ENCODE data around the gene FFAR3.

FFAR3 gene

DNA sequence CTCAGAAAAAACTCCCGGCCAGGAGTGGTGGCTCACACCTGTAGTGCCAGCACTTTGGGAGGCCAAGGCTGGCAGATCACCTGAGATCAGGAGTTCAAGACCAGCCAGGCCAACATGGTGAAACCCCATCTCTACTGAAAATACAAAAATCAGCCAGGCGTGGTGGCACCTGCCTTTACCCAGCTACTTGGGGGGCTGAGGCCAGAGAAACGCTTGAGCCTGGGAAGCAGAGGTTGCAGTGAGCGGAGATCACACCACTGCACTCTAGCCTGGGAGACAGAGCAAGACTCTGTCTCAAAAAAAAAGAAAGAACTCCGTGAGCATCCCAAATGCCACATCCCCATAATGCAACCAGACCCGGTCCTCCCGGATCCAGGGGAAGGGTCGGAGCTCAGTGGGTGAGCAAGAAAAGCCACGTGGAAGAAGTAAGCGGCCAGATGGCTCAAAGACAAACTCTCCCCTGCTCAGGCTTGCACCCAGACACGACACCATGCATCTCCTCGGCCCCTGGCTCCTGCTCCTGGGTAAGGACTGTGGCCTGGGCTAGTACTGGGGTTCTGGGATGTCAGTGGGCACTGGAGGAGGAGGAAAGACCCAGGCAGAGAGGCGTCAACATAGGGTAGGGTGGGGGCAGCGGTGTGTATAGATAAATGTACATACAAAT, 26.6 kb upstream of the FFAR3 start:
- DNase-seq = no peak

DNA sequence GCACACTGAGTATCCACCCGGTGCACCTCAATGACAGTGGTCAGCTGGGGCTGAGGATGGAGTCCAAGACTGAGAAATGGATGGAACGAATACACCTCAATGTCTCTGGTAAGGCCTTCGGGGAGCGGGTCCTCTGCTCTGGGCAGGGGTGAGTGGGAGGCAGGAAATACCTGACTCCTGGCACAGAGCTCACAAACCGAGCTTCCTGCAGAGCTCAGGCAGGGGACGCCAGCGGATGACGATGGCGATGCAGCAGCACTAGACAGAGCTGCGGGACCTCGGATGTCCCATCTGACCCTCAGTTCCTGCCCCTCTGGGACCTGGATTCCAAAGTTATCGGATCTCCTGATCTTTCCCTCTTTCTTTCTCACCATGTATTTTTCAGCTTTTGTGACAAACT, 25.4 kb upstream of the FFAR3 start:
- no peak for DNase-seq

DNA sequence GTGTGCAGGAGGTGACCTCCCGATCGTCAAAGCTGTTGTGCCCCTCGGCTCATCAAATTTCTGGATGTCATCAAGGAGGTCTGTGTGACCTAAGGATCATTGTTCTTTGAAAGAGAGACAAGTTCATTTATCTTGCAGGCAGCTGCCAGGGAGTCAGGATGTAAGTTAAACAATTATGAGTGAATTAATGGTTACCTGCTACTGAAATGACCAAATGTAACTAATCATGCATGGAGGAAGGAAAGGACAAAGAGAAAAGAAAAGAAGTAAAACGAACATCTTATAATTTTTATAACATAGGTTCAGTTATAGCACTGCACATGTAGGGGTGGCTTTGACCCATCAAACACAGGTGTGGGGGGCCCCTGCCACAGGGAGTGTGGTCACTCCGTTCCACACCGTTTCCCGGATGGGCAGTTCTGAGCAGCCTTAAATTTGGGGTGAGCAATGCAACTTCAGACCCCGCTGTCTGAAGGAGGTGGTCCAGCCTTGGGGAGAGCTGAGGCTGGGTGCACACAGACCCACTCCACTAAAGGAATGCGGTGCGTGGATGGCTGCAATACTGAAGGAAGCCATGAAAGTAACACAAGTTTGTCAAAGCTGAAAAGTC, 24.0 kb upstream of the FFAR3 start:
- DNase-seq = no peak

DNA sequence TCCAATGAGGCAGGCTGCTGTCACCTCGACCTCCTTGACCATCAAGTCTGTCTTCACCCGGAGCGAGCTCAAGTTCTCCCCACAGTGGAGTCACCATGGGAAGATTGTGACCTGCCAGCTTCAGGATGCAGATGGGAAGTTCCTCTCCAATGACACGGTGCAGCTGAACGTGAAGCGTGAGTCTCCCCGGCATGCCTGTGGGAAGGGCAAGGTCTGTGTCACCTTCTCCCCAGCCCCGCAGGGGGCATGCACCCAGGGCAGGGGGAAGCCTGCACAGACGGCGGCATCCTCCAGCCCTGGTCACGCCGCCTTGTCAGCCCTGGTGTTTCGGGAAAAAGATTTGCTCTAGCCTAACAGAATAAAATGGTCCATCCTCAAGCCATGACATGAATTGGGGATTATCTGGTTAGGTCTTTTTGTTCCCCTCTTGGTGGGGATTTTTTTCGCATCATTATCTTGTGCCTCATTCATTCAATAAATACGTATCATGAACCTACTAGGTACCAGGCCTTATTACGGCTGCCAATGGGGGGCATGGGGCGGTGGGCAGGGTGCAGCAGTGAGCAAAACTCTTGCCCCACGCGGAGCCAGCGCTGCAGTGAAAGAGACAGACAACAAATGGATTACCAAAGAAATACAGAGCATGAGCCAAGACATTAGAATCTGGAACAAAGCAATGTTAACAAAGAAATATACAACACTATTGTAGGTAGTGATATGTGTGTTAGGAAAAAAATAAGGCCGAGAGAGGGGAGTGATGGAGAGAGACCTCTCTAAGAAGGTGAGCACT, 21.9 kb upstream of the FFAR3 start:
- DNase-seq = no peak

DNA sequence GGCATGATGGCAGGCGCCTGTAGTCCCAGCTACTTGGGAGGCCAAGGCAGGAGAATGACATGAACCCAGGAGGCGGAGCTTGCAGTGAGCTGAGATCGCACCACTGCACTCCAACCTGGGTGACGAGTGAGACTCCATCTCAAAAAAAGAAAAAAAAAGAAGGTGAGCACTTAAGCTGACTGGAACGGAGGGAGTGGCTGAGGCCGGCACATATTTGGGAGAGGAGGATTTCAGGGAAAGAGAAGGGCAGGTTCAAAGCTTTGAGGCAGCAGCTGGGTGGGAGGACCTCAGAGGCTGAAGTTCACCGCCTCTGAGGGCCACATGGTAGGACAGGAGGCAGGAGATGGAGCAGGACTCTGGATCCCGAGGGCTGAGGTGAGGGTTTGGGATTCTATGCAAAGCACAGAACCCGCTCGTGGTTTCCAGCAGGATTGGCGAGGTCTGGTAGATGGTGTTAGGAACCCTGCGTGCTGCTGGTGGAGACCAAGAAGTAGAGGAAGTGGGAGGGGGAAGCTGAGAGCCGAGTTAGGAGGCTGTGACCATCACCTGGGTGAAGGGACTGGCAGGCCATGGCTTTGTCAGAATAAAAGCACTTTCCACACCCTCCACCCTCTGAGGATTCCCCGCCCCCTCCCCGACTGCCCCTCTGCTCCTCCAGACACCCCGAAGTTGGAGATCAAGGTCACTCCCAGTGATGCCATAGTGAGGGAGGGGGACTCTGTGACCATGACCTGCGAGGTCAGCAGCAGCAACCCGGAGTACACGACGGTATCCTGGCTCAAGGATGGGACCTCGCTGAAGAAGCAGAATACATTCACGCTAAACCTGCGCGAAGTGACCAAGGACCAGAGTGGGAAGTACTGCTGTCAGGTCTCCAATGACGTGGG, 20.9 kb upstream of the FFAR3 start:
- DNase-seq = no peak

DNA sequence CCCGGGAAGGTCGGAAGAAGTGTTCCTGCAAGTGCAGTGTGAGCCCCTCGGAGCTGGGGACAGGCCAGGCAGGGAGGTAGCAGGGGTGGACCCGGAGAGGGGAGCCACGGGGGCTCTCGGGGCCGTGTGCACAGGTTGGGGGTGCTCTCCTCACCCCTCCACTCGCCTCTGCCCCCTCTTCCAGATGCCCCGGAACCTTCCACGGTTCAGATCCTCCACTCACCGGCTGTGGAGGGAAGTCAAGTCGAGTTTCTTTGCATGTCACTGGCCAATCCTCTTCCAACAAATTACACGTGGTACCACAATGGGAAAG, 20.3 kb upstream of the FFAR3 start:
- DNase-seq = no peak

DNA sequence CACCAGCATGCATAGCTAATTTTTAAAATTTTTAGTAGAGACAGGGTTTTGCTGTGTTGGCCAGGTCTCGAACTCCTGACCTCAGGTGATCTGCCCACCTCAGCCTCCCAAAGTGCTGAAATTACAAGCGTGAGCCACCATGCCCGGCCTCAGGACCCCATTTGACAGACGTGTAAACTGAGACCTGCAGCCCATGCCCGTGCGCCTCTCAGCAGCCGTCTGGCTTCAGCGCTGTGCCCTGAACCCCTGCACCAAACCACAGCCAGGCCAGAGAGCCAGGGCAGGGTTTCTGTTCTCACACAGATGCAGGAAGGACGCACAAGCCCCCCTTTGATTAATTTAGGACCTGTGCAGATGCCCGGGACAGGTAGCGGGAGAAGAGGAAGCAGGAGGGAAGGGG, 17.8 kb upstream of the FFAR3 start:
- DNase-seq = no peak

DNA sequence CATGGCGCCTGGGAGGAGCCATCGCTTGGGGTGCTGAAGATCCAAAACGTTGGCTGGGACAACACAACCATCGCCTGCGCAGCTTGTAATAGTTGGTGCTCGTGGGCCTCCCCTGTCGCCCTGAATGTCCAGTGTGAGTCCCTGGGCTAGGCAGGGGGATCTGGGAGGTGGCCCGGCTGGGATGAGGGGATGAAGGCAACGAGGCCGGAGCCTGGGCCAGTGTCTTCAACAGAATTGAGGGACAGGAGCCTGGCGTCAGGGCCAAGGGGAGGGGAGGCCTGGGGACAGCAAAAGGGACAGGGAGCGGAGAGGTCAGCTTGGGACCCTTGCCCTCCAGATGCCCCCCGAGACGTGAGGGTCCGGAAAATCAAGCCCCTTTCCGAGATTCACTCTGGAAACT, 17.3 kb upstream of the FFAR3 start:
- no peak for DNase-seq

DNA sequence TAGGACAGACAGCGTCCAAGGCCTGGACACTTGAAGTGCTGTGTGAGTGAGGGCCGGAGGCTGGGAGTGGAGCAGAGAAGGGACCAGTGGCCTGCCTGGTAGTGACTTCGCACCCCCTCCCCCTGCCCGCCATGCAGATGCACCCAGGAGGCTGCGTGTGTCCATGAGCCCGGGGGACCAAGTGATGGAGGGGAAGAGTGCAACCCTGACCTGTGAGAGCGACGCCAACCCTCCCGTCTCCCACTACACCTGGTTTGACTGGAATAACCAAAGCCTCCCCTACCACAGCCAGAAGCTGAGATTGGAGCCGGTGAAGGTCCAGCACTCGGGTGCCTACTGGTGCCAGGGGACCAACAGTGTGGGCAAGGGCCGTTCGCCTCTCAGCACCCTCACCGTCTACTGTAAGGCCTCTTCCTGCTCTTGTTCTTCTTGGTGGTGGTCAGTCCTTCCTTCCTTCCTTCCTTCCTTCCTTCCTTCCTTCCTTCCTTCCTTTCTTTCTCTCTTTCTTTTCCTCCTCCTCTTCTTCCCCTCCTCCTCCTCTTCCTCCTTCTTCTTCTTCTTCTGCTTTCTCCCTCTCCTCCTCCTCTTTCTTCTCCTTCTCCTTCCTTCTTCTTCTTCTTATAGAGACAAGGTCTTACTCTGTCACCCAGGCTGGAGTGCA, 16.6 kb upstream of the FFAR3 start:
- DNase-seq = no peak

DNA sequence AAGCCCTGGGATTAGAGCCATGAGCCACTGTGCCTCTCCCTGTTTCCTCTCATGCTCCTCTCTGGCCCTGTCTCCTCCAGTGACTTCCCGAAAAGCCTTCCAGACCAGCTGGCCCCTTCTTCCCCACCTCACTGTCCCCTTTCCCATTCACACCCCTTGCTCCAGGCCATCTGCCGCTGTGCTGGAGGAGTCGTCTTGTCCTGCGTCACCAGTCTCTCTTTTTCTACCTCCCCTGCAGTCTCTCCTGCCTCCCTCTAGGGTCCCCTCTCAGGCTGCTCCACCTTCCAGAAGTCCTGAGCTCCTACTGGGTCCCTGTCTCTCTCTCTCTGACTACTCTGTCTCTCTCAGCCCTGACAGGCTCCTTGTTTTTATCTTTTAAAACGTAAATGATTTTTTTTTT, 15.8 kb upstream of the FFAR3 start:
- no peak for DNase-seq

DNA sequence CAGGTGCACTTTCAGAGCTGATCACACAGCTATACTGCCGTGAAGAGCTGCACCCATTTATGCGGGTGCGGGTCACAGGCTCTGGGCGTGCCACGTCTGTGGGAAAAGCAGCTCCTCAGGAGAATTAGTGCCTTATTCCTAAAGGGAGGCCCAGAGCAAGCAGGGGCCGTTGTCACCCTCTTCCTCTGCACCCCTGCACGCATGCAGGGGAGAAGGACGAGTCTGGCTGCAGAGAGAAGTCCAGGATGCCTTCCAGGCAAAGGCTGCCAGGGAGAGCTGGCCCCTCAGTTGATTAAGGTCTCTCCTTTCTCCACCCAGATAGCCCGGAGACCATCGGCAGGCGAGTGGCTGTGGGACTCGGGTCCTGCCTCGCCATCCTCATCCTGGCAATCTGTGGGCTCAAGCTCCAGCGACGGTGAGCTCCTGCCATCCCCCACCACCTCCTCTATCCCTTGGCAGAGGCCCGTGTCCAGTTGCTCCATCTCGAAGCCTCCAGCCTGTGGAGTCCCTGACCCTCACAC, 13.7 kb upstream of the FFAR3 start:
- no peak for DNase-seq

DNA sequence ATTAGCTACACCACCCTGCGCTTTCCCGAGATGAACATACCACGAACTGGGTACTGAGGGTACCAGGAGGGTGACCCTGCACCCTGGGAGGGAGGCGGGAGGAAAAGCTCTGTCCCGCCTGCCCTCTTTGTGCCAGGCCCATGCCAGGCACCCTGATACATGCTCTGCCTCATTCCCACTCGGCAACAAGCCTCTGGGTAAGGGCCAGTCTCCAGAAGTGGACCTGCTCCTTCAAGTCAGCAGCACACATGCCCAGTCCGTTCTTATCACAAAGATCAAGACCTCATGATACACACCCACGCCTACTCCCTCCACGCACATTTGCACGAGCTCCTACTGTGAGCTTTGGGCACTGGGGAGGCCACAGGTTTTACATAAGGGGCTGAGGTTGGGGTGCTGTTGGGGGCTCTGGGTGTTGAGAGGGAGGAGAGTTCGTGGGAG, 12.6 kb upstream of the FFAR3 start:
- no peak for DNase-seq

DNA sequence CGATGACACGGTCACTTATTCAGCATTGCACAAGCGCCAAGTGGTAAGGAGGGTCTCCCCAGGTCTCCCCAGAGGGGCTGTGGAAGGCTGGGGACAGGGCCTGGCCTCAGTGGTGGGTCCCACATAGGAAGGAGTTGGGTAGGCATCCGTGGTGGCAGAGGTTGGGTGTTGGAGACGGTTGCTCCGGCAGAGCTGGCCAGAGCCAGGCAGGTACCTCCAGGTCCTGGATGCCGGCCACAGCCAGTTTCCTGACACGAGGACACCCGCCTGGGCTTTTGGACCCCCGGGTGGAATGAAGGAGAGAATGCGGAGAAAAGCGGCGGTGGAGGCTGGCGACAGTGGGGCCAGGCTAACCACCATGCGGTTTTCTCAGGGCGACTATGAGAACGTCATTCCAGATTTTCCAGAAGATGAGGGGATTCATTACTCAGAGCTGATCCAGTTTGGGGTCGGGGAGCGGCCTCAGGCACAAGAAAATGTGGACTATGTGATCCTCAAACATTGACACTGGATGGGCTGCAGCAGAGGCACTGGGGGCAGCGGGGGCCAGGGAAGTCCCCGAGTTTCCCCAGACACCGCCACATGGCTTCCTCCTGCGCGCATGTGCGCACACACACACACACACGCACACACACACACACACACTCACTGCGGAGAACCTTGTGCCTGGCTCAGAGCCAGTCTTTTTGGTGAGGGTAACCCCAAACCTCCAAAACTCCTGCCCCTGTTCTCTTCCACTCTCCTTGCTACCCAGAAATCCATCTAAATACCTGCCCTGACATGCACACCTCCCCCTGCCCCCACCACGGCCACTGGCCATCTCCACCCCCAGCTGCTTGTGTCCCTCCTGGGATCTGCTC, 11.8 kb upstream of the FFAR3 start:
- DNase-seq = no peak

DNA sequence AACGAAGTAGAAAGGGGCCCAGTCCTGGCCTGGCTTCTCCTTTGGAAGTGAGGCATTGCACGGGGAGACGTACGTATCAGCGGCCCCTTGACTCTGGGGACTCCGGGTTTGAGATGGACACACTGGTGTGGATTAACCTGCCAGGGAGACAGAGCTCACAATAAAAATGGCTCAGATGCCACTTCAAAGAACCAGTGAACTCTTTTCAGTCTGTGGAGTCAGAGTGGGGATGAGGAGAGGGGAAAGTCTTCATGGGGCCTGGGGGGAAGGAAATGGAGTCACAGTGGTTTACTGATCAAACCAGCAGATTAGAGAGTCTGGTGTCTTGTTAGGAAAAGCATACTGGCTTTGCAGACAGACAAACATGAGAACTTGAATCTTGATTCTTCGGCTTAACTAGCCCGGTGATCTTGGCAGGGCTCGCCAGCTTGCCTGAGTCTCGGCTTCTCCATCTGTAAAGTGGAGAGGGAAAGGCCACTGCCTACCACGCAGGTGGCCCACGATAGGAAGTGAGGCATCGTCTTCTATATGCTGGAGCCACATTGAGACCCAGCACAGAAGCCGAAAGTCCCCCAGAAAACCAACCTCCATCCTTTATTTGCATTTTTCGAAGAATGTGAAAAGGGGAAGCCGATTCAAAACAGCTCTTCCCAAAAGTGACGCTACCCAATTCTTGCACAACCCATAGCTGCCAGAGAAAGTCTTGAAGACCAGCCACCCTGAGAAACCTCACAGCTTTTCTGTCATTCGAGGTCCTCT, 10.9 kb upstream of the FFAR3 start, which contains the start of gene FFAR1:
FFAR1 (plus strand) TSS at position 732 of the 759 bp plus-strand sequence. CDS start 3,650 bp downstream, outside the sequence.
- DNase-seq = no peak

DNA sequence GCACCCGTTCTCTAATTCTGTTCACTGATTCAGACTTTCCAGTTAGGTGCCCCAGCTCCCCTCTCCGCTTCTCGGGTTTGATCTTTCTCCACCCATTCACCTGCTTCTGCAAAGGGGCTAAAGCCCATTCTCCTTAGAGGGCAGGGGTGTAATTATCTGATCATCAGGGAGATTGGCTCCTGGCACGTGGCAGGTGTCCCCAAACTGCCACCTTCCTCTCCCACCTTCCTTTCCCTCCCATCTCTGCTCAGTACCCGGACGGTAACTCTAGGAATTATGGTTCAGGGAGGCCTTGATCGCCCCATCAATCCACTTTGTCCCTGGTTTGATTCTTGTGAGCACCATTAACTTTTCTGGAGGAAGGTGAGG, 10.3 kb upstream of the FFAR3 start:
- no peak for DNase-seq

DNA sequence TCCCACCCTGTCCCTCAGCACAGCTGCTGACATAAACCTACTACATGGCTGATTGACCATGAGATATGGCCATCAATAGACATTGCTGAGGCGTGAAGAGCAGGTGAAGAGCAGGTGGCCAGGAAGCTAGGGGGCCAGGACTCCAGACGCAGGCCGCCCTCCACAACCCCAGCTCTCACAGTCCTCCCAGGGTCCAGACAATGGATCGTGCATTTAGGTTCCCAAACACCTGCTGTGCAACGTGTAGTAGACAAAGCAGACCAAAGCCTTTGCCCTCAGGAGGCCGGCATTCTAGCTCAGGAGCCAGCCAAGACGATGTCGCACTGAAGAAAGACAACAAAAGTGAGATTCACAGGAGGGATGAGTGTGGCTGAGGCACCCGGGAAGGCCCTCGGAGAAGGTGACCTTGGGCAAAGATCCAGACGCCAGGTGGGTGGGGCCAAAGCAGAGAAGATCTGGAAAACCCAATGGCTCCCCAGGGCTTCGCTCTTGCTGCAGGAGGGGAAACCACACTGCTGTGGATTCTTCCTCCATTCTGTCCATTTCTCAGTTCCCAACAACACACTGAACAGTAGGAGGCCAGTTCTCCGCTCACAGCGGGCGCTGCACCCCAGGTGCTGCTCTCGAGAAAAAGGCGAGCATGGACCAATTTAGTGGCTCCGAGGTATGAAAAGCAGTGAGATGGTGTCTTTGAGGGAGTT, 9.2 kb upstream of the FFAR3 start:
- DNase-seq = no peak

DNA sequence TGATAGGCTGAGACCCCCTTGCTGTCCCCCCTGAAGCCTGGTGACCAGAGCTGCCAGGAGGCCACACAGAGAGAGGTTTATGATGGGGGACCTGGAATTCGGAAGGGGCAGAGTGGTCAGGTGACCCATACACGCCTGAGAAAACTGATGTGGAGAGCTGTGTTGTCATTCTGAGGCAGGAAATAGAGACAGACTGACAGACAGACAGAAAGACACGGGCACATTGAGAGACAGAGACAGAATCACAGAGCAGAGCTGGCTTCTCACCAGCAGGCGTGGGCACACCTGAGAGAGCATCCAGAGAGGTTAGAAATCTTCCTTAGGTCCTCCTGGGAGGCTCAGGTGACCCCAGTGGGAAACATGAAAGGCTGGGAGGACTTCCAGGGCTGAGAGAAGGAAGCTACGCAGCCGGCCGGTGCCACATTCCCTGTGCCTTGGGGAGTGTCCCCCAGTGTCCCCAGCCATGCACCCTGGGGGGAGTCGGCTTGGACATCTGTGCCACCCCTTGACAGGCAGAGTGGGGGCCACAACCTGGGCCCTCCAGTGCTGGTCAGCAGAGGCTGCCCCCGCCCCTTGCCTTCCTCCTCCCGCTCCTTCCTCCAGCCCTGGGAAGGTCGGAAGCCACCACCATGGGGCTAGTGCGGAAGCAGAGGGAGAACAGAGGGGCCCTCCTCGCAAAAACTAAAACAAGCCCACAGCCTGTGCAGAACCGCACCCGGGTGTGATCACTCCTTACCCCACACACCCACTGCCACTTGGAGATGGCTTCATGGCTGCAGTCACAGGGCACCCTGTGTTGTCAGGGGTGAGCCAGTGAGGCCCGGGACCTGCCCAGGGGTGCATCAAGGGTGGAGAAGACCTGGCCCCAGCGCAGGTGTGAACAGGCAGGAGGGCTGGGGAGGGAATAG, 8.4 kb upstream of the FFAR3 start:
- DNase-seq = no peak

DNA sequence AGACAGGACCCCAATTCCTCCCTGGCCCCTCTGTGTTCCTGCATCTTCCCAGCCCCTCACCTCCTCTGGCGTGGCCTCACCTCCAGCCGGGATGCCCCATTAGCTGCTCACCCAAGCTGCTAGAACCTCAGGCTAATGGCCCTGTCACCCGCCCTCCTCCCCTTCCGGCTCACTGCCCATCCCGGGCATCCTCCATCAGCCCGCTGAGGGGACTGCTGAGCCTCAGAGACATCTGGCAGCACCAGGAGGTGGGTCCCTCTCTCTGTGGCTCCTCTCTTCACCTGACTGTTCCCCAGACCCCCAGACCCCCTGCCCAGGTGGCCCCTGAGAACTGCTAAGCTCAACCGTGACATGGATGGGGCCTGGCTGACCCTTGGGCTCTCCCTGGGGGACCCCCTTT, 7.7 kb upstream of the FFAR3 start:
- DNase-seq = no peak
